GM21576 (cell line): ENCODE results near the gene CEP78.
"Not testable (repeated sequence)": the region's sequence is repeated elsewhere in the genome, so short reads cannot be mapped to it uniquely, and the experiment has no call there.

Source experiments
- ATAC-seq: cut with Tn5 transposase; IDR thresholded peaks from one replicate; pipeline ENCODE4 v1.9.1; 2021; ENCODE audit warnings: mild to moderate bottlenecking, moderate library complexity; ENCODE audit not compliant: unreplicated experiment

CEP78 gene

GRCh38 chr9:78235256-78235761 lies 566 bp upstream of the CEP78 start:
- no peak for ATAC-seq

- ATAC-seq: peak; percentile 15
These were observed 656 bp downstream of the CEP78 start for GRCh38 chr9:78236551-78236910.

- no peak for ATAC-seq
These were observed 2.5 kb downstream of the CEP78 start for GRCh38 chr9:78238046-78239038.

GRCh38 chr9:78239506-78239905 lies 3.6 kb downstream of the CEP78 start:
- no peak for ATAC-seq

- ATAC-seq: no peak
These were observed 6.2 kb downstream of the CEP78 start for GRCh38 chr9:78242041-78242440.

- ATAC-seq: no peak
These were observed 7.3 kb downstream of the CEP78 start for GRCh38 chr9:78243130-78243529.

GRCh38 chr9:78245401-78245800 lies 9.5 kb downstream of the CEP78 start:
- ATAC-seq: no peak

- ATAC-seq: no peak
These were observed 12.8 kb downstream of the CEP78 start for GRCh38 chr9:78248635-78249034.

- ATAC-seq: no peak
These were observed 13.7 kb downstream of the CEP78 start for GRCh38 chr9:78249542-78249941.

GRCh38 chr9:78252616-78253015 lies 16.7 kb downstream of the CEP78 start:
- no peak for ATAC-seq

- ATAC-seq: no peak
These were observed 17.4 kb downstream of the CEP78 start for GRCh38 chr9:78253285-78253684.

GRCh38 chr9:78261403-78262001 lies 25.6 kb downstream of the CEP78 start:
- peak; percentile 49 for ATAC-seq

- no peak for ATAC-seq
These were observed 26.8 kb downstream of the CEP78 start for GRCh38 chr9:78262655-78263054.

- no peak for ATAC-seq
These were observed 32.0 kb downstream of the CEP78 start for GRCh38 chr9:78267889-78268288.

- ATAC-seq: no peak
These were observed 33.9 kb downstream of the CEP78 start for GRCh38 chr9:78269784-78270183.

- ATAC-seq: no peak
These were observed 36.4 kb downstream of the CEP78 start for GRCh38 chr9:78272307-78272706.

GRCh38 chr9:78273761-78274160 lies 37.9 kb downstream of the CEP78 start:
- ATAC-seq: no peak

GRCh38 chr9:78278177-78278777 lies 42.4 kb downstream of the CEP78 start:
- no peak for ATAC-seq

GRCh38 chr9:78278801-78279200 lies 42.9 kb downstream of the CEP78 start:
- ATAC-seq: no peak

GRCh38 chr9:78280982-78281668 lies 45.2 kb downstream of the CEP78 start:
- no peak for ATAC-seq

GRCh38 chr9:78284181-78284580 lies 48.3 kb downstream of the CEP78 start:
- not testable (repeated sequence) for ATAC-seq
